Endothelial cell of umbilical vein (primary cell): ENCODE measurements around the gene TSPAN5. TPM values are rescaled to one million over a fixed set of nuclear protein-coding genes. Genes with fewer than 3 reads are reported as not detected.

Experiments
- BruUV-seq: library from RNA; stranded (reverse); fragments of 400-500 nt; replicated peaks from 2 replicates; lab custom pipeline; 2021; lab: Mats Ljungman, UMichigan
- CTCF ChIA-PET: fragments of 300-600, 350-600 bp; sonication (Branson Sonifier 250); formaldehyde crosslinking; loops from one replicate; lab custom pipeline; 2021; ENCODE audit warnings: antibody characterized with exemption, inconsistent platforms; lab: Charles Lee
- POLR2A ChIA-PET: fragments of 300-600, 350-600 bp; sonication (Branson Sonifier 250); formaldehyde crosslinking; loops from one replicate; lab custom pipeline; 2021; ENCODE audit warnings: antibody characterized with exemption, inconsistent platforms; lab: Charles Lee
- DNase-seq: peaks from one replicate; pipeline ENCODE4 v3.0.0-alpha.2; 2011; ENCODE audit warnings: low read depth, low spot score
- FAIRE-seq: peaks from 2 replicates; lab custom pipeline; 2011; peaks lifted over from hg19 to GRCh38; lab: Jason Lieb, UNC
- H2AFZ ChIP-seq: 2 replicates; pipeline ENCODE4 v1.6.0; 2012; ENCODE audit warnings: low read depth, low read length, control low read depth, inconsistent platforms
- H3K27ac ChIP-seq: 2 replicates; pipeline ENCODE4 v1.5.1; 2011; ENCODE audit warnings: low read depth, mild to moderate bottlenecking, control low read depth, low read length, moderate library complexity; ENCODE audit not compliant: insufficient read depth
- H3K27me3 ChIP-seq, 2 experiments: 2 replicates each; pipeline versions ENCODE4 v1.6.0 to v1.6.1; 2011; ENCODE audit warnings: low read length in 2 of 2, mixed read lengths in 1 of 2; ENCODE audit not compliant: control insufficient read depth in 2 of 2, insufficient read depth in 2 of 2
- H3K36me3 ChIP-seq, 2 experiments: 2 replicates in 1 of 2; 3 replicates in 1 of 2; pipeline ENCODE4 v1.5.1; 2011; ENCODE audit warnings: low read length in 2 of 2, mild to moderate bottlenecking in 1 of 2, moderate library complexity in 1 of 2; ENCODE audit not compliant: control insufficient read depth in 2 of 2, insufficient read depth in 2 of 2; ENCODE audit errors: extremely low read depth in 1 of 2
- H3K4me1 ChIP-seq: 3 replicates; pipeline ENCODE4 v1.5.1; 2011; ENCODE audit warnings: mild to moderate bottlenecking, low read length; ENCODE audit not compliant: control insufficient read depth, insufficient read depth; ENCODE audit errors: extremely low read depth
- H3K4me2 ChIP-seq: 2 replicates; pipeline ENCODE4 v1.6.1; 2011; ENCODE audit warnings: low read length, control low read depth, mixed read lengths; ENCODE audit not compliant: insufficient read depth
- H3K4me3 ChIP-seq, 3 experiments: fragments of 200-600 bp in 1 of 3; sonication (generic), shearing (Covaris generic) in 1 of 3; replicated peaks in 1 of 3; 2 replicates each; pipeline ENCODE4 v1.5.1; 2011 to 2016; ENCODE audit warnings: control low read depth in 3 of 3, low read length in 3 of 3, mild to moderate bottlenecking in 2 of 3, inconsistent platforms in 1 of 3, low read depth in 1 of 3, moderate library complexity in 1 of 3; ENCODE audit not compliant: insufficient read depth in 1 of 3
- H3K79me2 ChIP-seq: 2 replicates; pipeline ENCODE4 v1.6.0; 2012; ENCODE audit warnings: low read length, inconsistent platforms; ENCODE audit not compliant: control insufficient read depth, insufficient read depth
- H3K9ac ChIP-seq: replicated peaks from 2 replicates; pipeline ENCODE3; 2011; ENCODE audit warnings: low read length, control low read depth; ENCODE audit not compliant: insufficient read depth; ENCODE audit errors: extremely low read depth
- H3K9me1 ChIP-seq: replicated peaks from 3 replicates; pipeline ENCODE4 v1.6.0; 2011; ENCODE audit warnings: mild to moderate bottlenecking, low read length; ENCODE audit not compliant: control insufficient read depth, insufficient read depth; ENCODE audit errors: extremely low read depth
- H3K9me3 ChIP-seq: replicated peaks from 2 replicates; pipeline ENCODE4 v1.5.1; 2012; ENCODE audit warnings: low read length, inconsistent platforms; ENCODE audit not compliant: control insufficient read depth, insufficient read depth
- H4K20me1 ChIP-seq: replicated peaks from 2 replicates; pipeline ENCODE3; 2011; ENCODE audit warnings: mild to moderate bottlenecking, low read length; ENCODE audit not compliant: control insufficient read depth, insufficient read depth; ENCODE audit errors: extremely low read depth
- FOS ChIP-seq: IDR thresholded peaks from 2 replicates; pipeline ENCODE4 v1.6.1; 2011; ENCODE audit warnings: mild to moderate bottlenecking, low read length, moderate library complexity, borderline replicate concordance; ENCODE audit not compliant: insufficient read depth
- GATA2 ChIP-seq: IDR thresholded peaks from 2 replicates; pipeline ENCODE4 v1.7.0; 2011; ENCODE audit warnings: low read depth, mild to moderate bottlenecking, moderate library complexity, mixed read lengths, low read length; ENCODE audit not compliant: insufficient read length, insufficient read depth
- JUN ChIP-seq: IDR thresholded peaks from 2 replicates; pipeline ENCODE4 v1.6.1; 2011; ENCODE audit warnings: borderline replicate concordance, low read depth; ENCODE audit not compliant: insufficient read length, insufficient read depth
- POLR2A ChIP-seq: IDR thresholded peaks from 2 replicates; pipeline ENCODE4 v1.6.1; 2012; ENCODE audit warnings: low read depth, mild to moderate bottlenecking, control low read depth, low read length
- POLR2AphosphoS5 ChIP-seq: IDR thresholded peaks from 2 replicates; pipeline ENCODE4 v1.6.1; 2012; ENCODE audit warnings: low read depth, mild to moderate bottlenecking, control low read depth, low read length, moderate library complexity; ENCODE audit not compliant: insufficient read depth
- dilution Hi-C: fragments of 300-500 bp; cut with MboI; formaldehyde crosslinking; loops from one replicate; pipeline ENCODE4 v1.15.0; 2019; ENCODE audit warnings: low sequenced_read_pairs; ENCODE audit not compliant: extremely low pct_ligation_motif_present
- intact Hi-C: fragments of 100-400 bp; cut with micrococcal nuclease; formaldehyde crosslinking; loops from one replicate; pipeline ENCODE4 v1.10.0; 2022
- polyA plus RNA-seq, 4 experiments: library from polyadenylated mRNA; depleted of rRNA in 3 of 4; stranded (reverse) in 3 of 4; unstranded in 1 of 4; fragments of >200 nt; gene quantifications; 2 replicates each; pipeline versions ENCODE4 v1.2.1 to v1.2.3, GENCODE V29; 2011 to 2012; ENCODE audit warnings: missing spikeins in 1 of 4
- total RNA-seq: library from RNA; stranded (reverse); gene quantifications from 2 replicates; pipeline ENCODE4 v1.2.3, GENCODE V29; 2021
- TF ChIP-seq, protein P1 (sequence below): IDR thresholded peaks from 2 replicates; pipeline ENCODE4 v1.6.1; 2011; ENCODE audit not compliant: insufficient read depth, insufficient read length
- TF ChIP-seq, protein P2 (sequence below), 2 donors: IDR thresholded peaks; 1 replicate in 1 of 2; 2 replicates in 1 of 2; pipeline ENCODE4 v1.5.1; 2011; ENCODE audit warnings: low read length in 2 of 2, mild to moderate bottlenecking in 2 of 2, moderate library complexity in 2 of 2, control low read depth in 1 of 2, inconsistent platforms in 1 of 2, low read depth in 1 of 2; ENCODE audit not compliant: insufficient read depth in 1 of 2; ENCODE audit errors: extremely low read depth in 1 of 2

The TSPAN5 gene
- total and polyA plus RNA-seq, 2 donors (not counting 3 experiments of a cell fraction or from before 2014, with no cell fraction given), result 45.1 to 50.2 TPM

DNA sequence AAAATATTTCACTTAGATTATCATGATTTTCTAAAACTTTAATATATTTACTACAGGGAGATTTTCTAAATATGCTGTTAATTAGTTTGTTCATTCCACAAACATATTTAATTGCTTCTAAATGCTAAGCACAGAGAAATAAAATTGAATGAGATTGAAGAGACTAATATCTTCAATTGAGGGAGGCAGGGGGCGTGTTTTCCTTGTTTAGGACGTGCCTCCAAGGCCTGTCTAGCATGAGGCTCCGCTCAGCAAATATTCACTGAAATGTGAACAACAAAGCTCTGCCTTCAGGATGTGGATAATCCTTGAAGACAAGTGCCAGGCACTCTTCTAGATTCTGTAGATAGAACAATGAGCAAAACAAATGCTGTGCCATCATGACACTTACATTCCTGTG, 98.1 kb downstream of the TSPAN5 start:
- intact Hi-C loops, result no loop called here
- no peak for TF ChIP-seq FOS
- TF ChIP-seq, protein P1, sequence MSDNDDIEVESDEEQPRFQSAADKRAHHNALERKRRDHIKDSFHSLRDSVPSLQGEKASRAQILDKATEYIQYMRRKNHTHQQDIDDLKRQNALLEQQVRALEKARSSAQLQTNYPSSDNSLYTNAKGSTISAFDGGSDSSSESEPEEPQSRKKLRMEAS, result no peak
- no peak for TF ChIP-seq POLR2A
- no peak for TF ChIP-seq GATA2
- TF ChIP-seq, protein P2, sequence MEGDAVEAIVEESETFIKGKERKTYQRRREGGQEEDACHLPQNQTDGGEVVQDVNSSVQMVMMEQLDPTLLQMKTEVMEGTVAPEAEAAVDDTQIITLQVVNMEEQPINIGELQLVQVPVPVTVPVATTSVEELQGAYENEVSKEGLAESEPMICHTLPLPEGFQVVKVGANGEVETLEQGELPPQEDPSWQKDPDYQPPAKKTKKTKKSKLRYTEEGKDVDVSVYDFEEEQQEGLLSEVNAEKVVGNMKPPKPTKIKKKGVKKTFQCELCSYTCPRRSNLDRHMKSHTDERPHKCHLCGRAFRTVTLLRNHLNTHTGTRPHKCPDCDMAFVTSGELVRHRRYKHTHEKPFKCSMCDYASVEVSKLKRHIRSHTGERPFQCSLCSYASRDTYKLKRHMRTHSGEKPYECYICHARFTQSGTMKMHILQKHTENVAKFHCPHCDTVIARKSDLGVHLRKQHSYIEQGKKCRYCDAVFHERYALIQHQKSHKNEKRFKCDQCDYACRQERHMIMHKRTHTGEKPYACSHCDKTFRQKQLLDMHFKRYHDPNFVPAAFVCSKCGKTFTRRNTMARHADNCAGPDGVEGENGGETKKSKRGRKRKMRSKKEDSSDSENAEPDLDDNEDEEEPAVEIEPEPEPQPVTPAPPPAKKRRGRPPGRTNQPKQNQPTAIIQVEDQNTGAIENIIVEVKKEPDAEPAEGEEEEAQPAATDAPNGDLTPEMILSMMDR (IDR thresholded peaks at IDR 0.05; ENCODE audit: extremely low read depth in 1 of 2, insufficient read depth in 1 of 2, low read depth in 1 of 2, low read length in 2 of 2), result no peak
- no peak for TF ChIP-seq JUN
- no peak for TF ChIP-seq POLR2AphosphoS5
- CTCF ChIA-PET, result no interaction called here
- no peak overlapping the region for H3K9ac ChIP-seq
- DNase-seq (no peak), FAIRE-seq (no peak)
- H3K4me1 ChIP-seq, result peaks cover 17% of the 10 kb centered on the region
- no peak overlapping the region for H3K4me2 ChIP-seq
- no peaks in the 10 kb centered on the region for H4K20me1 ChIP-seq
- BruUV-seq, result no TSS peak
- dilution Hi-C loops, result no loop called here
- peaks cover 40% of the 10 kb centered on the region for H3K79me2 ChIP-seq
- no peaks in the 10 kb centered on the region for H3K27me3 ChIP-seq
- no peak overlapping the region for H3K27ac ChIP-seq
- POLR2A ChIA-PET, result no interaction called here
- H2AFZ ChIP-seq, result no peak overlapping the region
- H3K4me3 ChIP-seq, result no peak overlapping the region
- H3K36me3 ChIP-seq, result no peaks in the 10 kb centered on the region
- no peaks in the 10 kb centered on the region for H3K9me3 ChIP-seq
- no peaks in the 10 kb centered on the region for H3K9me1 ChIP-seq
